ENCODE data around the gene JAM3. TPM values are rescaled to one million over a fixed set of nuclear protein-coding genes. Genes with fewer than 3 reads are reported as not detected.

The JAM3 gene
- total and polyA plus RNA-seq, 2 donors (not counting 1 experiment from before 2014, with no cell fraction given), result 44.1 to 85.7 TPM

- H2AFZ ChIP-seq (ENCODE audit: low read length), result no peak overlapping the region
- TF ChIP-seq EZH2 (IDR thresholded peaks at IDR 0.05; ENCODE audit: low read length, missing control alignments) (no peak), CTCF (conservative IDR thresholded peaks at IDR 0.05 in 1 of 2, IDR thresholded peaks at IDR 0.05 in 1 of 2; ENCODE audit: low read depth in 1 of 2, low read length in 2 of 2) (no peak)
- H3K9me3 ChIP-seq (ENCODE audit: control insufficient read depth, insufficient read depth, low read depth, low read length), result no peaks in the 10 kb centered on the region
- DNase-seq (ENCODE audit: low read depth in 2 of 2), result no peak
- no peak overlapping the region for H3K27ac ChIP-seq (ENCODE audit: insufficient read depth, low read length)
- no peak overlapping the region for H3K9ac ChIP-seq (ENCODE audit: insufficient read depth, low read length)
- H3K36me3 ChIP-seq (ENCODE audit: control insufficient read depth, insufficient read depth, low read length), result no peaks in the 10 kb centered on the region
- H3K4me2 ChIP-seq (ENCODE audit: extremely low read depth, insufficient read depth, low read length), result no peak overlapping the region
- H3K4me3 ChIP-seq (replicated peaks in 1 of 4; ENCODE audit: control extremely low read depth in 1 of 4, insufficient read depth in 1 of 4, low read depth in 3 of 4, low read length in 4 of 4), result no peak overlapping the region
- H4K20me1 ChIP-seq (ENCODE audit: control insufficient read depth, extremely low read depth, insufficient read depth, low read length), result no peaks in the 10 kb centered on the region
- no peaks in the 10 kb centered on the region for H3K27me3 ChIP-seq (ENCODE audit: control insufficient read depth, insufficient read depth, low read length)
- no peaks in the 10 kb centered on the region for H3K4me1 ChIP-seq (ENCODE audit: control insufficient read depth, extremely low read depth, insufficient read depth, low read length)
- H3K79me2 ChIP-seq (ENCODE audit: control insufficient read depth, insufficient read depth, low read length), result no peaks in the 10 kb centered on the region
Measured at GRCh38 chr11:134097166-134097565, 28.3 kb downstream of the JAM3 start.

GRCh38 chr11:134098566-134099184 is 29.8 kb downstream of the JAM3 start:
- Histone ChIP-seq H4K20me1 (ENCODE audit: control insufficient read depth, extremely low read depth, insufficient read depth, low read length) (no peaks in the 10 kb centered on the region), H3K79me2 (ENCODE audit: control insufficient read depth, insufficient read depth, low read length) (no peaks in the 10 kb centered on the region), H3K4me3 (replicated peaks in 1 of 4; ENCODE audit: control extremely low read depth in 1 of 4, insufficient read depth in 1 of 4, low read depth in 3 of 4, low read length in 4 of 4) (no peak overlapping the region), H3K36me3 (ENCODE audit: control insufficient read depth, insufficient read depth, low read length) (no peaks in the 10 kb centered on the region), H3K9me3 (ENCODE audit: control insufficient read depth, insufficient read depth, low read depth, low read length) (no peaks in the 10 kb centered on the region), H3K27me3 (ENCODE audit: control insufficient read depth, insufficient read depth, low read length) (no peaks in the 10 kb centered on the region), H3K4me1 (ENCODE audit: control insufficient read depth, extremely low read depth, insufficient read depth, low read length) (no peaks in the 10 kb centered on the region), H2AFZ (ENCODE audit: low read length) (no peak overlapping the region), H3K4me2 (ENCODE audit: extremely low read depth, insufficient read depth, low read length) (no peak overlapping the region), H3K27ac (ENCODE audit: insufficient read depth, low read length) (no peak overlapping the region), H3K9ac (ENCODE audit: insufficient read depth, low read length) (no peak overlapping the region)
- no peak for DNase-seq (ENCODE audit: low read depth in 2 of 2)
- TF ChIP-seq CTCF (conservative IDR thresholded peaks at IDR 0.05 in 1 of 2, IDR thresholded peaks at IDR 0.05 in 1 of 2; ENCODE audit: low read depth in 1 of 2, low read length in 2 of 2) (no peak), EZH2 (IDR thresholded peaks at IDR 0.05; ENCODE audit: low read length, missing control alignments) (no peak)

- H3K4me2 ChIP-seq (ENCODE audit: extremely low read depth, insufficient read depth, low read length), result no peak overlapping the region
- no peaks in the 10 kb centered on the region for H4K20me1 ChIP-seq (ENCODE audit: control insufficient read depth, extremely low read depth, insufficient read depth, low read length)
- H3K27me3 ChIP-seq (ENCODE audit: control insufficient read depth, insufficient read depth, low read length), result no peaks in the 10 kb centered on the region
- DNase-seq (ENCODE audit: low read depth in 2 of 2), result no peak
- no peak overlapping the region for H3K9ac ChIP-seq (ENCODE audit: insufficient read depth, low read length)
- TF ChIP-seq EZH2 (IDR thresholded peaks at IDR 0.05; ENCODE audit: low read length, missing control alignments) (no peak), CTCF (conservative IDR thresholded peaks at IDR 0.05 in 1 of 2, IDR thresholded peaks at IDR 0.05 in 1 of 2; ENCODE audit: low read depth in 1 of 2, low read length in 2 of 2) (no peak)
- H3K4me1 ChIP-seq (ENCODE audit: control insufficient read depth, extremely low read depth, insufficient read depth, low read length), result no peaks in the 10 kb centered on the region
- H2AFZ ChIP-seq (ENCODE audit: low read length), result no peak overlapping the region
- H3K36me3 ChIP-seq (ENCODE audit: control insufficient read depth, insufficient read depth, low read length), result no peaks in the 10 kb centered on the region
- H3K79me2 ChIP-seq (ENCODE audit: control insufficient read depth, insufficient read depth, low read length), result no peaks in the 10 kb centered on the region
- H3K9me3 ChIP-seq (ENCODE audit: control insufficient read depth, insufficient read depth, low read depth, low read length), result no peaks in the 10 kb centered on the region
- H3K4me3 ChIP-seq (replicated peaks in 1 of 4; ENCODE audit: control extremely low read depth in 1 of 4, insufficient read depth in 1 of 4, low read depth in 3 of 4, low read length in 4 of 4), result no peak overlapping the region
- no peak overlapping the region for H3K27ac ChIP-seq (ENCODE audit: insufficient read depth, low read length)
Measured at GRCh38 chr11:134100171-134100570, 31.3 kb downstream of the JAM3 start.
